Measurements from ENCODE around the gene MND1.

DNA sequence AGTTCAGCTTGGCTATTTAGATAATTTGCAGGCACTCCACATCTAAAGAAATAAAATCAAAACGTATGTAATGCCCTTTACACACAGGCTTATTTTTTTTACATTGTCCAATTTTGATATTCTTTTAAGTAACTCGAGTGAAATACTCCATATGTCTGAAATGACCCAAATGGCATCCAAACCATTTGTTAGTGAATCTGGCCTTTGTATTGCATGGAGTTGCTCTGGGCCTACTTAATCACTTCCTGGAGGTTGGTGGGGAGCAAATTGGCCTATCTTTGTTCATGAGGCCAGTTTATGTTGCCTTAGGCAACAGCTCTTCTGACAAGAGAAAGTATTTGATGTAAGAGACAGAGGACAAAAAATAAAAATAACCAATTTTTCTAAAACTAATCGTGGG lies 74.1 kb downstream of the MND1 start:
- TF ChIP-seq, protein P1, sequence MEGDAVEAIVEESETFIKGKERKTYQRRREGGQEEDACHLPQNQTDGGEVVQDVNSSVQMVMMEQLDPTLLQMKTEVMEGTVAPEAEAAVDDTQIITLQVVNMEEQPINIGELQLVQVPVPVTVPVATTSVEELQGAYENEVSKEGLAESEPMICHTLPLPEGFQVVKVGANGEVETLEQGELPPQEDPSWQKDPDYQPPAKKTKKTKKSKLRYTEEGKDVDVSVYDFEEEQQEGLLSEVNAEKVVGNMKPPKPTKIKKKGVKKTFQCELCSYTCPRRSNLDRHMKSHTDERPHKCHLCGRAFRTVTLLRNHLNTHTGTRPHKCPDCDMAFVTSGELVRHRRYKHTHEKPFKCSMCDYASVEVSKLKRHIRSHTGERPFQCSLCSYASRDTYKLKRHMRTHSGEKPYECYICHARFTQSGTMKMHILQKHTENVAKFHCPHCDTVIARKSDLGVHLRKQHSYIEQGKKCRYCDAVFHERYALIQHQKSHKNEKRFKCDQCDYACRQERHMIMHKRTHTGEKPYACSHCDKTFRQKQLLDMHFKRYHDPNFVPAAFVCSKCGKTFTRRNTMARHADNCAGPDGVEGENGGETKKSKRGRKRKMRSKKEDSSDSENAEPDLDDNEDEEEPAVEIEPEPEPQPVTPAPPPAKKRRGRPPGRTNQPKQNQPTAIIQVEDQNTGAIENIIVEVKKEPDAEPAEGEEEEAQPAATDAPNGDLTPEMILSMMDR (IDR thresholded peaks at IDR 0.05), result no peak
- no peak for TF ChIP-seq POLR2A (IDR thresholded peaks at IDR 0.05)

Measured in esophagus squamous epithelium (tissue), 4 donors.